ENCODE data around the gene ATG4A.

Gene ATG4A

DNA sequence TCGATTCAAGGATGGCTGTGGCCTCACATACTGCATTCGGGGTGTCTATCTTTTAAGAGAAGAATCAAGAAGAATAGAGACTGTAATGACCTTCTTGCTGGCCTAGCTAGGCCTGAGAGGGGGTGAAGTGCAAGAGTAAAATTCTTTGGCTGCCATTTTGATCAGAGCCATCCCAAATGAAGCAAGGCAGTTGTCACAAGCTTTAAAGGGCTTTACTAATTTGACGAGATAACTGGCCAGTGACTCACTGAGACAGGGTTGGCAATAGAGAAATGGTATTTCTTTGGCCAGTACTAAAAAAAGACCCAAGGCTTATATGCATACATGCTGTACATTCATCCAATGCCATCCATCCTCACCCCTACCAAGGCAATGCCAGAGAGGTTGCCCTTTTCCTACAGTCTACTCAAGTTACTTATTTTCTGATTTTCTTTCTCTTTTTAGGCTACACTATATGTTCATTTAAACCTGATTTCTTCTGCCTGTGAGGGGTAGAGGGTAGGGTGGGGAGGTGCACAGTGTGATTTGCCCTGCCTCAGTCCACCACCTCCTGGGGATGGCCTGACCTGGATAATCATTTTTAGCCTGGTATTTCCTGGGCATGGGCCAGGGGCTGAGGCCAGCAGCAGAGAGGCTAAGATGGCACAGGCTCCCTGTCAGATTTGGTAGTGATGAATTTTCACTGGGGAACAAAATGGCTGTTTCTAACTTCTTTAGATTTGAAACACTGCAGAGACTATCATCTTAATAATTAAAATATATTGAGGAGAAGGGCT is 32.2 kb downstream of the ATG4A start:
- DNase-seq, result no peak

- no peak for DNase-seq
Observed at GRCh38 chrX:108126661-108127060, 35.1 kb downstream of the ATG4A start.

- DNase-seq, result no peak
Observed at GRCh38 chrX:108127152-108127551, 35.6 kb downstream of the ATG4A start.

- no peak for DNase-seq
Observed at GRCh38 chrX:108130889-108131288, 39.3 kb downstream of the ATG4A start.

GRCh38 chrX:108131471-108131870 is 39.9 kb downstream of the ATG4A start:
- no peak for DNase-seq

DNA sequence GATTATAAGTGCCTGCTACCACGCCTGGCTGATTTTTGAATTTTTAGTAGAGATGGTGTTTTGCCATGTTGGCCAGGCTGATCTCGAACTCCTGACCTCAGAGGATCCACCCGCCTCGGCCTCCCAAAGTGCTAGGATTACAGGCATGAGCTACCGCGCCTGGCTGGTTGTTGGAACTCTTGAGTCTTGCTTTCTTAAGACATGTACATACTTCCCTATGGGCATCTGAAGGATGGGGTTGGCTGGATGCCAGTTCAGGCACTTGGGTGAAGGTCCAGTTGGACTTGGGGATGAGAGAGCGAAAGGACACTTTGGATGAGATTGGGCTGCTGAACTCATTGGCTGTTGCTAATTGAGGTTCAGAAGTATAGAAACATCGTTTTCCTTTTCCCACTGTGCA is 40.5 kb downstream of the ATG4A start:
- no peak for DNase-seq

DNA sequence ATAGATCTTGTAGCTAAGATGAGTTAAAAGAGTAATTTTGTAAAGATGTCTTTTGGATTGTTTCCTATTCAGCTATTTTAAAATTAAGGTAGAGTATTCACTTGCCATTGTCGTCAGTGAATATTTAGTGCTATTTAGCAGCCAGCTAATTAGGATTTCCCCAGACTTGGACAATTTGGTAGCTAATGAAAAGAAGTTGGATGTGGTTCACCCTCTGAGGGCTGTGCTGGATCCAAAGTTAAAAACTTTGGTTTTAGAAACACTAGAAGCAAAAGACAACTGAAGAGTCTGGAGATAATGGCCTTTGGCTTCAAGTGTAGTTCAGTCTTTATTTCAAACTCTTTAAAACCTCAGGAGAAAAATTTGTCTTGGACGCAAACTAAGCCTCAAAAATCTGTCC is 41.3 kb downstream of the ATG4A start:
- no peak for DNase-seq

- no peak for DNase-seq
Observed at GRCh38 chrX:108134724-108135123, 43.1 kb downstream of the ATG4A start.

- DNase-seq, result no peak
Observed at GRCh38 chrX:108138814-108139702, 47.5 kb downstream of the ATG4A start.

- no peak for DNase-seq
Observed at GRCh38 chrX:108148524-108148923, 56.9 kb downstream of the ATG4A start.

- DNase-seq, result no peak
Observed at GRCh38 chrX:108156082-108156481, 64.5 kb downstream of the ATG4A start.

DNA sequence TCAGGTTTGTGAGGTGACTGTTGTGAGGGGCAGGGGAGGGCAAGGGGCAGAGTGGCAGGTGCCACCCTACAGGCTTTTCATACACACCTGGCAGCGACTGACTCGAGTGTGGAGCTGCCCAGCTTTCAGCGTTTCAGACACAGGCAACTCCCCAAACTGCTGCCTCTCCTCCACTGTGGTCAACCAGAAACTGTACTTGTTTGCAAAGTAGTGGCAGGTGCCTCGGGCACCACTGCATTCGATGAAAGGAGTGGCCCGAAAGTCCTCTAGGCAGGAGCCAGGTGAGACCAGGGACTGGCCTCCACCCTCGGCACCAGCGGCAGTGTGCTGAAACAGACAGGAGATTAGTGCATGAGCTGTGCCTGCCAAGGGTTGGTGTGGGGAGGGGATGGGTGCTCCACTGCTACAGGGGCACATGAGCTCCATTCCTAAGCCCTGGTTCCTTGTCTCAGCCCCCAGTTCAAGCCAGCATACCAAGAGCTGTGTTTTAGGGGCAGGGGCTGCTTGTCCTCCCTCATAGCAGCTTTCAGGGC is 65.4 kb downstream of the ATG4A start:
- DNase-seq, result no peak

GRCh38 chrX:108157628-108158027 is 66.0 kb downstream of the ATG4A start:
- no peak for DNase-seq

DNA sequence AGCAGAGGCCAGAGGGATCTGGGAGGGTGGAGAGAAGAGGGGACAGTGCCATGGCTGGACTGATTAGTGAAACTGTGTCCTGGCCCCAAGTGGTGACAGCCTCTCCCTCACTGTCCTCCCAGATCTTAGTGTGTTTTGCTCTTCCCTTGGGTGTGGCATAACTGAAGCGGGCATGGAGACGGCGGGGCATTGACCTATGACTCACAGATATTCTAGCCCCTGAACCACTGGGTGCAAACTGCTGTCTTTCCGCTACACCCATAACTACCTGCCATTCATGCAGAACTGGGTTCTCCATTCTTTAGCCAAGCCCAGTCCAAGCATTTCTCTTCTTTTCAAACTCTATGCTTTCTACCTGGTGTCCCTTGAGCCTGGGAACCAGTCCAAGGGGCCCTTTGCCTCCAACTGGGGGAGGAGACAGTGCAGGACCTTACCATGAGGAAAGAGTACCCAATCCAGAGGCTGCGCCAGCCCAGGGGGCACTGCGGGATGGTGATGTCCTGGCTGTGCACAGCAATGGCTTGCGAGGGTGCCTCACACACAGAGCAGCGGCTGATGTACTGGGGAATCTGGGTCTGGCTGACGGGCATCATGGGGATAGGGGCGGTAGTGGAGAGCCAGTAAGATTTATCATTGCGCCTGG is 67.6 kb downstream of the ATG4A start:
- DNase-seq, result no peak

GRCh38 chrX:108160309-108160708 is 68.7 kb downstream of the ATG4A start:
- no peak for DNase-seq

DNA sequence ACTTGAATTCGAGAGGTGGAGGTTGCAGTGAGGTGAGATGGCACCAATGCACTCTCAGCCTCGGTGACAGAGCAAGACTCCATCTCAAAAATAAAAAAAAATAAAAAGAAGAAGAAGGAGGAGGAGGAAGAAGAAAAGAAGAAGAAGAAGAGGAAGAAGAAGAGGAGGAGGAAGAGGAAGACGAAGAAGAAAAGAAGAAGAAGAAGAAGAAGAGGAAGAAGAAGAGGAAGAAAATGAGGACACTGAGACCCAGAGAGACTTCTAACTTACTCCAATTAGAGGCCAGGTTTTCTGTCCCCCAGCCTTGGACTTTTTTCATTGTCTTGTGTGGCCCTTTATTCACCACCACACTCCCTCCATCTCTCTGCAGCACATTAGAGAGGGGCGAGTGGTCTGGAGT is 70.7 kb downstream of the ATG4A start:
- DNase-seq, result no peak

DNA sequence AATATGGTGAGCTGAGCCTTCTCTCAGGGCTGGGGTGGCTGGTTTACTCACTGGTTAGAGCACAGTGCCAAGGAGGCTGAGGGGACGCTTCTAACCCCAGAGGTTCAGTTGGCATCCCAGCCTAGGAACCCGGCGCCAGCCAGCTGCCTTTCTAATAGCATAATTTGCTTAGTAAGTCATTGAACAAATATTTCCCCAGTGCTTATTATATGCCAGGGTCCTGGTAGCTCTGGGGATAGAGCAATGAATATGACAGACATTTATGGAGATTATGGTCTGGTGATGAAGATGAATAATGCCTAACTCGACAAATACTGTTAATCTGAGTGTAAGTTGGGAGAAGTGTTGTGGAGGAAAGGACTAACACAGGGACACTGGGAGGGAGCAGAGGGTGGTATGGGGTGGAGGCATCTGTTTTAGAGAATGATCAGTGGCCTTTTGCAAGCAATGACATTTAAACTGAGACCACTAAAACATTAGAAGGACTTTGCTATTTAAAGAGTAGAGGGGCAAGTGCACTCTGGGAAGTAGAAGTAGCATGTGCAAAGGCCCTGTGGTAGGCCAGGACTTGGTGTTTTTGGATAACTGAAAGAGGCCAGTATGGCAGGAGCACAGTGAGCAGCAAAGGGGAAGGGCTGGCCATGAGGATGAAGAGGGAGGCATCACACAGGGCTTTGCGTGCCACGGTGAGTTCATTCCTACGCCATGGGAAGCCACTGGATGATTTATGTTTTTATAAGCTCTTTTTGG is 71.9 kb downstream of the ATG4A start:
- DNase-seq, result no peak

DNA sequence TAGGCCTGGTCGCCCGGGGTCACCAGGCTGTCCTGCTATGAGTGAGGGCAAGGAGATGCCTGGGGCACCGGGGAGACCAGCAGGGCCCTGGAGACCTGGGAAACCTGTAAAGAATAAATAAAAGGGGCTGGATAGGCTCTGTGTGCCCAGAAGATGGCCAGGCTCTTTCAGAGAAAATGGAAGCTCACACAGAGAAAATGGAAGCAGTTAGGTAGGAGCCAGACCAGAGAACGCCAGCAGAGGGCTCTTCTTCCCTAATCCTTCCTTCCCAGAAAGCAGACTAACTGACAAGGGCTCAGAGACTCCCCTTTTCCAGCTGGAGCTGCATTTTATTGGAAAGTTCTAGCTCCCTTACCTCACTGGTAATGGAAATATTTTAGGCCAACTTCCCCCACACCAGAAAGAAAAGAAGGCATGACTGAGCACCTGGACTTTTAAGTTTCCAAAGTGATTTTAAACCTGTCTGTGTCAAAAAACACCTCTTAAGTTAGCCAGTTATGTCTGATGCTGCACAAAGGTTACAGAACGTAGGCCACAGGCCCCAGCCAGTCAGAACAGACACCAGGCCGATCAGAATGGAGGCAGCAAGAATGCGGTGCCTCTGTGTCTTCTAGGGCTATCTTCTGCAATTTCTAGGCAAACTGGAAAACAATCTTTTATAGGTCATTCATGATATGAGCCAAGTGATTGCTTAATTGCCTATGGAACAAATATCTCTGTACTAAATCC is 74.0 kb downstream of the ATG4A start:
- no peak for DNase-seq

DNA sequence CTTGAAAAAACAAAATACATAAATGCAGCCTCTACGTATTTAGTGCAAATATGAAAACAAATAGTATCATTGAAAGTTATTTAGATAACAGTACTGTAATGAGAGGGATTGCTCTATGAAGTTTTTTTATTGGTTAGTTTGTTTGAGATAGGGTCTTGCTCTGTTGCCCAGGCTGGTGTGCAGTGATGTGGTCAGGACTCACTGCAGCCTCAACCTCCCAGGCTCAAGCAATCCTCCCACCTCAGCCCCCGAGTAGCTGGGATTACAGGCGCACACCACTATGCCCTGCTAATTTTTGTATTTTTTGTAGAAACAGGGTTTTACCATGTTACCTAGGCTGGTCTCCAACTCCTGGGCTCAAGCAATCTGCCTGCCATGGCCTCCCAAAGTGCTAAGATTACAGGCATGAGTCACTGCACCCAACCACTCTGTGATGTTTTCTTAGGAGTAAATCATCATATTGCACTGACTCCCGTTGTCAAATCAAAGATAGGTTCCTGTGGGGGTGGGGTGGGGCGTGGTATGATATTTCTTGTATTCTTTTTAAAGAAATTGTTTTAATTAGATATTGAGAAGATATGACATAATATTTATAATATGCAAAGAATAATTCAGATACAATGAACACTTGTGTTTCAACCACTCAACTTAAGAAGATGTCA is 75.8 kb downstream of the ATG4A start:
- DNase-seq, result no peak

- DNase-seq, result no peak
Observed at GRCh38 chrX:108168961-108169740, 77.6 kb downstream of the ATG4A start.

DNA sequence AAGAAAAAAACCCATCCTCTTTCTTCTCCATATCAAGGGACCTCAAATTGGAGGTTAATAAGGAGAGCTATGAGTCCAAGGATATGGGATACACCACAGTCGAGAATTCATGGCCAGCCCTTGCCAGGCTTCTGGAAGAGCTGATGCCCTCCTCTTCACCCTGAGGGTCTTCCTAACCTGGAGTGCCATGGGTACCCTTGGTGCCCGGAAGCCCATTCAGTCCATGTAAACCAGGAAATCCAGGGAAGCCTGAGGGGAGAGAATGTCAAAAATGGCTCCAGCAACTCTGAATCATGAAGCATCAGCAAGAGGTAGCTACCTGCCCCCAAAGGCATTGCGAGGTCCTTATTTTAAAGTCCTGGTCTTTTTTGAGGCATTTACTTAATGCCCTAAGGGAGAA is 78.2 kb downstream of the ATG4A start:
- no peak for DNase-seq
